A673 (cell line): ENCODE measurements around the gene OR8H1. TPM values are rescaled to one million over a fixed set of nuclear protein-coding genes. Genes with fewer than 3 reads are reported as not detected.

Experiments used
- Bru-seq: library from RNA; stranded (reverse); fragments of 400-500 nt; gene quantifications from one replicate; lab custom pipeline; 2021; lab: Mats Ljungman, UMichigan
- BruChase-seq, 2 experiments: library from RNA; stranded (reverse); fragments of 400-500 nt; gene quantifications; one replicate each; lab custom pipeline; 2021; lab: Mats Ljungman, UMichigan
- BruUV-seq: library from RNA; stranded (reverse); fragments of 400-500 nt; replicated peaks from 2 replicates; lab custom pipeline; 2021; lab: Mats Ljungman, UMichigan
- CTCF ChIA-PET: fragments of 300-600 bp; sonication (Branson Sonifier 250); formaldehyde crosslinking; loops from one replicate; lab custom pipeline; 2022; ENCODE audit warnings: antibody characterized with exemption; lab: Charles Lee
- POLR2A ChIA-PET: fragments of 300-600 bp; sonication (Branson Sonifier 250); formaldehyde crosslinking; loops from one replicate; lab custom pipeline; 2022; ENCODE audit warnings: antibody characterized with exemption; ENCODE audit not compliant: low non-redundant PET; lab: Charles Lee
- DNase-seq: peaks from one replicate; pipeline ENCODE4 v3.0.0-alpha.2; 2015; ENCODE audit warnings: low spot score
- H3K27ac ChIP-seq: fragments of 200-600 bp; sonication (generic); 2 replicates; pipeline ENCODE4 v1.5.1; 2016; ENCODE audit warnings: mixed run types, low read depth, mild to moderate bottlenecking, mixed read lengths, antibody characterized with exemption, low read length; ENCODE audit not compliant: poor library complexity, severe bottlenecking
- H3K27me3 ChIP-seq: fragments of 200-600 bp; sonication (generic); replicated peaks from 2 replicates; pipeline ENCODE4 v1.6.1; 2017; ENCODE audit warnings: mixed run types, low read depth, mild to moderate bottlenecking, mixed read lengths, antibody characterized with exemption, low read length; ENCODE audit not compliant: insufficient read depth, poor library complexity
- H3K36me3 ChIP-seq: fragments of 200-600 bp; sonication (generic); 2 replicates; pipeline ENCODE4 v1.6.1; 2016; ENCODE audit warnings: mixed run types, mild to moderate bottlenecking, mixed read lengths, antibody characterized with exemption, low read length; ENCODE audit not compliant: insufficient read depth, poor library complexity, severe bottlenecking
- H3K4me1 ChIP-seq: fragments of 200-600 bp; sonication (generic); 2 replicates; pipeline ENCODE4 v1.6.1; 2017; ENCODE audit warnings: mixed run types, mild to moderate bottlenecking, mixed read lengths, antibody characterized with exemption, low read length; ENCODE audit not compliant: insufficient read depth, poor library complexity, severe bottlenecking
- H3K4me3 ChIP-seq: fragments of 200-600 bp; sonication (generic); 2 replicates; pipeline ENCODE4 v1.5.1; 2016; ENCODE audit warnings: low read depth, mixed run types, mild to moderate bottlenecking, mixed read lengths, low read length; ENCODE audit not compliant: poor library complexity, severe bottlenecking
- H3K9me3 ChIP-seq: fragments of 200-600 bp; sonication (generic); 2 replicates; pipeline ENCODE4 v1.6.1; 2016; ENCODE audit warnings: mixed run types, low read depth, mild to moderate bottlenecking, mixed read lengths, antibody characterized with exemption, low read length; ENCODE audit not compliant: poor library complexity, severe bottlenecking
- CTCF ChIP-seq: fragments of 300-800, 200-600 bp; sonication (generic); conservative IDR thresholded peaks from 2 replicates; pipeline ENCODE4 v1.5.1; 2017; ENCODE audit warnings: low read depth, mild to moderate bottlenecking, antibody characterized with exemption, low read length, moderate library complexity, mixed read lengths
- EZH2 ChIP-seq: fragments of 200-600 bp; sonication (generic); IDR thresholded peaks from 2 replicates; pipeline ENCODE4 v1.6.1; 2017; ENCODE audit warnings: borderline replicate concordance, low read depth, mild to moderate bottlenecking, mixed read lengths, antibody characterized with exemption, low read length; ENCODE audit not compliant: poor library complexity, severe bottlenecking
- intact Hi-C: fragments of 100-400 bp; cut with micrococcal nuclease; formaldehyde crosslinking; loops from one replicate; pipeline ENCODE4 v1.10.0; 2022; ENCODE audit not compliant: unreplicated experiment
- long read RNA-seq: library from polyadenylated mRNA; stranded (forward); transcript quantifications from one replicate; pipeline ENCODE4 v2.0.0, GENCODE V29; 2022
- total RNA-seq: library from RNA; stranded (reverse); gene quantifications from 2 replicates; pipeline ENCODE4 v1.2.3, GENCODE V29; 2021

OR8H1 gene
- total RNA-seq (not detected in 2 replicates), Bru-seq, nascent RNA (not detected), BruChase-seq, experiment 1, labeled RNA remaining after a 2-hour chase (not detected), BruChase-seq, experiment 2, labeled RNA remaining after a 6-hour chase (not detected)
- long read RNA-seq = 0 reads

- Histone ChIP-seq H3K27ac (no peak within 1 kb of the TSS), H3K9me3 (peaks cover 19% of the 10 kb centered on the region), H3K36me3 (no peaks in the 10 kb centered on the region), H3K4me3 (no peak within 1 kb of the TSS), H3K27me3 (no peaks in the 10 kb centered on the region), H3K4me1 (no peaks in the 10 kb centered on the region)
- ChIA-PET POLR2A (no interaction called here), CTCF (no interaction called here)
- no peak for DNase-seq
- no TSS peak for BruUV-seq
- intact Hi-C loops = no loop called here
- TF ChIP-seq CTCF (no peak), EZH2 (no peak)
These were observed at the start of gene OR8H1 for GRCh38 chr11:56292154-56292553. TSS of gene OR8H1 (minus strand) at chr11:56292254. CDS start at chr11:56291062, 1,192 bp downstream.

GRCh38 chr11:56340289-56340688, 48.2 kb upstream of the OR8H1 start:
- intact Hi-C loops = no loop called here
- no peak for DNase-seq
- TF ChIP-seq CTCF (no peak), EZH2 (no peak)
- Histone ChIP-seq H3K4me3 (no peak overlapping the region), H3K9me3 (peaks cover 22% of the 10 kb centered on the region), H3K4me1 (no peaks in the 10 kb centered on the region), H3K36me3 (no peaks in the 10 kb centered on the region), H3K27me3 (no peaks in the 10 kb centered on the region), H3K27ac (no peak overlapping the region)
- ChIA-PET POLR2A (no interaction called here), CTCF (no interaction called here)
- no TSS peak for BruUV-seq

- TF ChIP-seq CTCF (no peak), EZH2 (no peak)
- no peak for DNase-seq
- POLR2A ChIA-PET = no interaction called here
- H3K36me3 ChIP-seq = no peaks in the 10 kb centered on the region
- no peaks in the 10 kb centered on the region for H3K27me3 ChIP-seq
- CTCF ChIA-PET = no interaction called here
- peaks cover 7% of the 10 kb centered on the region for H3K9me3 ChIP-seq
- H3K4me1 ChIP-seq = no peaks in the 10 kb centered on the region
- no peak overlapping the region for H3K4me3 ChIP-seq
- no peak overlapping the region for H3K27ac ChIP-seq
- BruUV-seq = no TSS peak
- intact Hi-C loops = no loop called here
These were observed 41.1 kb upstream of the OR8H1 start for GRCh38 chr11:56333156-56333555.
